Mesenchymal stem cell (in vitro differentiated cells and primary cell): ENCODE data around the gene WDR91.

Experiments used
- DNase-seq: peaks from one replicate; pipeline ENCODE4 v3.0.0-alpha.2; 2013
- H2AFZ ChIP-seq: one replicate; pipeline ENCODE4 v1.6.1; 2013; ENCODE audit warnings: low read depth, mild to moderate bottlenecking, control low read depth, inconsistent platforms, low read length, moderate library complexity
- H2AK5ac ChIP-seq: 2 replicates; pipeline ENCODE4 v1.6.1; 2013; ENCODE audit warnings: low read length, moderate library complexity, mild to moderate bottlenecking, inconsistent platforms; ENCODE audit not compliant: severe bottlenecking
- H2BK120ac ChIP-seq: one replicate; pipeline ENCODE4 v1.6.1; 2013; ENCODE audit warnings: low read depth, mild to moderate bottlenecking, inconsistent platforms, low read length, moderate library complexity
- H2BK12ac ChIP-seq, 2 experiments: one replicate each; pipeline ENCODE4 v1.6.1; 2013; ENCODE audit warnings: inconsistent platforms in 2 of 2, low read length in 2 of 2, mild to moderate bottlenecking in 2 of 2, moderate library complexity in 2 of 2, control low read depth in 1 of 2
- H2BK15ac ChIP-seq: one replicate; pipeline ENCODE4 v1.6.1; 2013; ENCODE audit warnings: mild to moderate bottlenecking, low read depth, inconsistent platforms; ENCODE audit not compliant: poor library complexity, severe bottlenecking
- H2BK5ac ChIP-seq: 2 replicates; pipeline ENCODE4 v1.6.1; 2013; ENCODE audit warnings: low read depth, mild to moderate bottlenecking, low read length, control low read depth, inconsistent platforms; ENCODE audit not compliant: poor library complexity, severe bottlenecking
- H3K14ac ChIP-seq, 2 experiments: one replicate each; pipeline ENCODE4 v1.6.1; 2013; ENCODE audit warnings: inconsistent platforms in 2 of 2, low read length in 2 of 2, control low read depth in 1 of 2, mild to moderate bottlenecking in 1 of 2, moderate library complexity in 1 of 2
- H3K18ac ChIP-seq, 2 experiments: one replicate each; pipeline ENCODE4 v1.6.1; 2013; ENCODE audit warnings: inconsistent platforms in 2 of 2, low read length in 2 of 2, control low read depth in 1 of 2, low read depth in 1 of 2, mild to moderate bottlenecking in 1 of 2
- H3K23ac ChIP-seq, 2 experiments: one replicate each; pipeline ENCODE4 v1.6.1; 2013; ENCODE audit warnings: inconsistent platforms in 2 of 2, low read length in 2 of 2, mild to moderate bottlenecking in 2 of 2, moderate library complexity in 2 of 2, control low read depth in 1 of 2
- H3K27ac ChIP-seq: 2 replicates; pipeline ENCODE4 v1.5.1; 2013; ENCODE audit warnings: mild to moderate bottlenecking, moderate library complexity, low read length, control low read depth, inconsistent platforms; ENCODE audit not compliant: poor library complexity, severe bottlenecking
- H3K27me3 ChIP-seq, 2 experiments: 2 replicates each; pipeline versions ENCODE4 v1.6.1 to v1.7.0; 2013; ENCODE audit warnings: low read length in 2 of 2, mild to moderate bottlenecking in 2 of 2, moderate library complexity in 2 of 2, control low read depth in 1 of 2, inconsistent platforms in 1 of 2; ENCODE audit not compliant: control insufficient read depth in 1 of 2, insufficient read depth in 1 of 2
- H3K36me3 ChIP-seq, 2 experiments: 2 replicates each; pipeline versions ENCODE4 v1.6.1 to v1.7.0; 2013; ENCODE audit warnings: low read length in 2 of 2, control low read depth in 1 of 2, inconsistent platforms in 1 of 2, low read depth in 1 of 2, mild to moderate bottlenecking in 1 of 2; ENCODE audit not compliant: insufficient read depth in 2 of 2, control insufficient read depth in 1 of 2
- H3K4ac ChIP-seq, 2 experiments: one replicate each; pipeline ENCODE4 v1.6.1; 2013; ENCODE audit warnings: inconsistent platforms in 2 of 2, low read length in 2 of 2, mild to moderate bottlenecking in 2 of 2, moderate library complexity in 2 of 2, control low read depth in 1 of 2, low read depth in 1 of 2
- H3K4me1 ChIP-seq: 2 replicates; pipeline ENCODE4 v1.6.1; 2013; ENCODE audit warnings: low read depth, low read length, control low read depth; ENCODE audit not compliant: control insufficient read depth, insufficient read depth
- H3K4me2 ChIP-seq: 2 replicates; pipeline ENCODE4 v1.6.1; 2013; ENCODE audit warnings: low read length, mild to moderate bottlenecking, inconsistent platforms; ENCODE audit not compliant: poor library complexity, severe bottlenecking
- H3K4me3 ChIP-seq, 2 experiments: 2 replicates each; pipeline versions ENCODE4 v1.5.1 to v1.7.0; 2013; ENCODE audit warnings: low read length in 2 of 2, mild to moderate bottlenecking in 2 of 2, control low read depth in 1 of 2, low read depth in 1 of 2; ENCODE audit not compliant: insufficient read depth in 1 of 2
- H3K79me1 ChIP-seq: replicated peaks from 2 replicates; pipeline ENCODE4 v1.6.1; 2013; ENCODE audit warnings: mild to moderate bottlenecking, control low read depth, low read length, inconsistent platforms; ENCODE audit not compliant: poor library complexity, severe bottlenecking
- H3K9ac ChIP-seq: 2 replicates; pipeline ENCODE4 v1.7.0; 2013; ENCODE audit warnings: mild to moderate bottlenecking, low read length, moderate library complexity
- H3K9me3 ChIP-seq: 2 replicates; pipeline ENCODE4 v1.7.0; 2013; ENCODE audit warnings: mild to moderate bottlenecking, low read length; ENCODE audit not compliant: control insufficient read depth
- H4K8ac ChIP-seq: one replicate; pipeline ENCODE4 v1.6.1; 2013; ENCODE audit warnings: inconsistent platforms, mild to moderate bottlenecking, low read length, moderate library complexity
- H4K91ac ChIP-seq: one replicate; pipeline ENCODE4 v1.6.1; 2013; ENCODE audit warnings: mild to moderate bottlenecking, low read length, inconsistent platforms
- WGBS: methylation state at CpG from one replicate; pipeline ENCODE4 v1.1.7; 2013; ENCODE audit warnings: mixed read lengths; 5-methylcytosine and 5-hydroxymethylcytosine counted together

WDR91 gene

GRCh38 chr7:135199439-135199838 is 11.9 kb downstream of the WDR91 start:
- 96% methylated on average over 4 of the region's 4 CpGs for WGBS
- DNase-seq = no peak
- Histone ChIP-seq H4K91ac (no peak overlapping the region), H3K27ac (no peak overlapping the region), H2BK5ac (no peak overlapping the region), H4K8ac (no peak overlapping the region), H3K27me3 (no peaks in the 10 kb centered on the region), H3K14ac (no peak overlapping the region), H3K4ac (no peak overlapping the region), H3K4me2 (no peak overlapping the region), H3K23ac (no peak overlapping the region), H3K4me1 (peaks cover 38% of the 10 kb centered on the region), H2BK15ac (no peak overlapping the region), H3K36me3 (peaks cover 47 to 88% of the 10 kb centered on the region in 2 experiments), H2BK12ac (no peak overlapping the region), H3K9ac (no peak overlapping the region), H2AFZ (no peak overlapping the region), H2AK5ac (peak overlapping the region; percentile 67), H3K9me3 (no peaks in the 10 kb centered on the region), H3K4me3 (no peak overlapping the region), H2BK120ac (no peak overlapping the region), H3K79me1 (peaks cover 35% of the 10 kb centered on the region), H3K18ac (no peak overlapping the region)

- Histone ChIP-seq H2AFZ (no peak overlapping the region), H2BK15ac (no peak overlapping the region), H4K8ac (no peak overlapping the region), H3K9me3 (no peaks in the 10 kb centered on the region), H3K27me3 (no peaks in the 10 kb centered on the region), H2AK5ac (peak overlapping the region; percentile 15), H4K91ac (no peak overlapping the region), H3K23ac (no peak overlapping the region), H3K79me1 (peaks cover 35% of the 10 kb centered on the region), H3K4ac (no peak overlapping the region), H2BK120ac (no peak overlapping the region), H3K14ac (no peak overlapping the region), H3K4me3 (no peak overlapping the region), H3K36me3 (peaks cover 46 to 86% of the 10 kb centered on the region in 2 experiments), H3K4me2 (no peak overlapping the region), H3K27ac (no peak overlapping the region), H3K18ac (no peak overlapping the region), H2BK5ac (no peak overlapping the region), H3K4me1 (peaks cover 38% of the 10 kb centered on the region), H3K9ac (no peak overlapping the region), H2BK12ac (no peak overlapping the region)
- peak; percentile 7 for DNase-seq
- WGBS = 98% methylated on average over 12 of the region's 15 CpGs
Observed at GRCh38 chr7:135197906-135198655, 13.2 kb downstream of the WDR91 start.

GRCh38 chr7:135197343-135197742 is 14.0 kb downstream of the WDR91 start:
- peak overlapping the region; percentile 51 for H2AK5ac ChIP-seq
- no peaks in the 10 kb centered on the region for H3K27me3 ChIP-seq
- no peak overlapping the region for H3K27ac ChIP-seq
- peaks cover 48 to 86% of the 10 kb centered on the region in 2 experiments for H3K36me3 ChIP-seq
- H3K9me3 ChIP-seq = no peaks in the 10 kb centered on the region
- H3K4me1 ChIP-seq = peaks cover 36% of the 10 kb centered on the region
- H2AFZ ChIP-seq = no peak overlapping the region
- no peak for DNase-seq
- no peak overlapping the region for H3K4me3 ChIP-seq
- 93% methylated on average over 2 of the region's 2 CpGs for WGBS
- no peak overlapping the region for H4K91ac ChIP-seq
- H4K8ac ChIP-seq = no peak overlapping the region
- no peak overlapping the region for H3K4me2 ChIP-seq
- no peak overlapping the region for H3K4ac ChIP-seq
- no peak overlapping the region for H2BK12ac ChIP-seq
- no peak overlapping the region for H3K14ac ChIP-seq
- H3K79me1 ChIP-seq = peaks cover 37% of the 10 kb centered on the region
- no peak overlapping the region for H3K18ac ChIP-seq
- H2BK15ac ChIP-seq = no peak overlapping the region
- H2BK120ac ChIP-seq = no peak overlapping the region
- H3K9ac ChIP-seq = no peak overlapping the region
- H2BK5ac ChIP-seq = no peak overlapping the region
- no peak overlapping the region for H3K23ac ChIP-seq

GRCh38 chr7:135195968-135196629 is 15.2 kb downstream of the WDR91 start:
- no peak overlapping the region for H3K4me3 ChIP-seq
- H3K9ac ChIP-seq = no peak overlapping the region
- no peak for DNase-seq
- no peak overlapping the region for H2BK15ac ChIP-seq
- H3K4ac ChIP-seq = no peak overlapping the region
- no peak overlapping the region for H3K27ac ChIP-seq
- no peak overlapping the region for H3K23ac ChIP-seq
- H3K79me1 ChIP-seq = peaks cover 41% of the 10 kb centered on the region
- H3K18ac ChIP-seq = no peak overlapping the region
- no peaks in the 10 kb centered on the region for H3K9me3 ChIP-seq
- H2BK12ac ChIP-seq = no peak overlapping the region
- no peak overlapping the region for H3K14ac ChIP-seq
- H3K4me1 ChIP-seq = peaks cover 35% of the 10 kb centered on the region
- peaks cover 51 to 79% of the 10 kb centered on the region in 2 experiments for H3K36me3 ChIP-seq
- H2BK5ac ChIP-seq = no peak overlapping the region
- H4K91ac ChIP-seq = no peak overlapping the region
- no peak overlapping the region for H3K4me2 ChIP-seq
- 95% methylated on average over 14 of the region's 14 CpGs for WGBS
- peak overlapping the region; percentile 56 for H2AK5ac ChIP-seq
- H2AFZ ChIP-seq = no peak overlapping the region
- no peaks in the 10 kb centered on the region for H3K27me3 ChIP-seq
- H2BK120ac ChIP-seq = no peak overlapping the region
- no peak overlapping the region for H4K8ac ChIP-seq
